ENCODE results near the gene CFAP20DC. TPM values are rescaled to one million over a fixed set of nuclear protein-coding genes. Genes with fewer than 3 reads are reported as not detected.

The CFAP20DC gene
- total RNA-seq, 2 experiments from 2014 or later: 1.5 to 1.6 TPM

DNA sequence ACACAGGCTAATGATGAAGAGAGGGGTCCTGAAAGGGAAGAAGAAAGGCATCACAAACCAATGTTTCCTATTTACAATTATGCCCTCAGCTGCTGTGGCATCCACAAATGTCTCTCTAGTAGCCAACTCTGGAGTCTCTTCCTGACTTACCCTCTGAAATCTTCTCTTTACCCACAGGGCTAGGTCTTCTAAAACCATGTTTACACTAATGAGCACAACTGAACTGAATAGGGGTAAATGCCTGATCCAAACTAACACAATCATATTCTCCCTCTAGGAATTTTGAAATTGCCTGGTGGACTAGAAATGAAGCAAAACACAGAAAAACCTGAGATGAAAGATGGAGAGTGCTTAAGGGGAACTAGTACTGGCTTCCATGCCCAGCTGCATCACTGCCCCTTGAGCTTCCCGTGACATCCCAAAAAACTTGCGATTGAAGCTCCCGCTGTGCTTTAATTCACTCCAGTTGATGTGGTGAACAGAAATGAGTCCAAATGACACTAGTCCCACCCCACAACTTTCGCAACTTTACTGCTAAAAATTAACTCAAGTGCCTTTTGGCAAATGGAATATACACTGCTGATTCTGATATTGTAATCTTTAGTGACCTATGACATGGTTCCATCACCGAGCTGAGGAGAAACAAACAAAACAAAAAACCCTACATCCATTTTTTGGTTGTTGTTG lies 32.8 kb downstream of the CFAP20DC start:
- ChIA-PET CTCF (no interaction called here), POLR2A (no interaction called here)
- H3K36me3 Mint-ChIP-seq (ENCODE audit: low read depth): no peaks in the 10 kb centered on the region
- H3K4me3 Mint-ChIP-seq: no peak overlapping the region
- no peaks in the 10 kb centered on the region for H3K4me1 Mint-ChIP-seq (ENCODE audit: low read depth)
- H3K27me3 Mint-ChIP-seq (ENCODE audit: low read depth): peaks cover 5% of the 10 kb centered on the region
- ATAC-seq (no peak), DNase-seq (no peak)
- no peak overlapping the region for H3K27ac Mint-ChIP-seq
- no peaks in the 10 kb centered on the region for H3K9me3 Mint-ChIP-seq (ENCODE audit: insufficient read depth)

DNA sequence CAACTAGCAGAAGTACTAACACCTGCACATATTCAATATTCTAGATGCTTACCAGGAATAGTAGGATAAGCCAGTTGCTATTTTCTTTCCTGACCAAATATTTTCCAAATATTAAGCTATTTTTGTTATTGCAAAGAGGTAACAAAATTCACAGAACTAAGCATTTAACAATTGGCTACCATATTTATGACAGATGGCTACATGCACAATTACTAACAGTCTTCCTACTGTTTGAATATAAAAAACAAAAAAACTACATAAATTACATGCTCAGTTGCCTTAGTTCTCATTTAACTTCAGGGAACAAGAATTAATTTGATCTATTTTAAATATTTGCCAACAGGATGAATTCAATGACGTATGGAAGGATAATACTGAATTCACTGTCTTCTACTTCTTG lies 36.2 kb downstream of the CFAP20DC start:
- Mint-ChIP-seq H3K36me3 (ENCODE audit: low read depth) (no peaks in the 10 kb centered on the region), H3K27ac (no peak overlapping the region), H3K9me3 (ENCODE audit: insufficient read depth) (no peaks in the 10 kb centered on the region), H3K4me1 (ENCODE audit: low read depth) (no peaks in the 10 kb centered on the region), H3K4me3 (no peak overlapping the region), H3K27me3 (ENCODE audit: low read depth) (peaks cover 17% of the 10 kb centered on the region)
- POLR2A ChIA-PET: no interaction called here
- DNase-seq (no peak), ATAC-seq (no peak)
- CTCF ChIA-PET: no interaction called here

DNA sequence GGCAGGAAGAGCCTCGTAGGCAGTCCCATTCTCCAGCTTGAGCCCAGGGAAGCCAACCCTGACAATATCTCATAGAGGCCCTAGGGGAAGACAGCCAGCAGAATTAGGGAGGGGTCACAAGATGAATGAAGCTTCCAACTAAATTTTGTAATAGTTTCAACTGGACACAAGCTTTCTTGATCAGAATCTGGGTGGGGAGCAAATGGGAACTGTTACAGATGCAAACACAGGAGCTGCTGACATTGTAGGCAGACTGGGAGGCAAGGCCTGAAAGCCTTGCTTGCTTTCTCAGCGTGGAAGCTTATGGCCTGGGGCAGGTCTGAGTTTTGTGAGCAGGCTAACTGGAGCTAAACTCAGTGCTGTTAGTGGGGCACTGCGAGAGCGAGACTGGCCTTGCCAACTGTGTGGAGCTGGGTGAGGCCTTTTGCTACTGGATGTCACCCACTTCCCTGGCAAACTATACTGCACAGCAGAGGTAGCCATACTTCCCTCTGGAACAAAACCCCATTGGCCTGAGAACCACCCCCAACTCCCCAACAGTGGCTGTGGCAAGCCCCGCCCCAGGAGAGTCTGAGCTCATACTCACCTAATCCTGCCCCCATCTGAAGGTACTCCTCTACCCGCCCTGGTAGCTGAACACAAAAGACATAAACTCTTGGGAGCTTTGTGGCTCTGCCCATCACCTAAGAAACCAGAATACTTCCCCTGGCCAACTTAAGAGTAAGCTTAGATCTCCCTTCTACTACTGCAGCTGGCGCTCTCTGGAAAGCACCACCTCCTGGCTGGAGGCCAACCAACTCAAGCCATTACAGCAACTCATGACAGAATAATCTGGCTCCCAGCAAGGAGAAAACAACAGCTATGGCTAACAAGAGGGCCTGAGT lies 42.9 kb downstream of the CFAP20DC start:
- no peaks in the 10 kb centered on the region for H3K4me1 Mint-ChIP-seq (ENCODE audit: low read depth)
- no peak overlapping the region for H3K27ac Mint-ChIP-seq
- no peaks in the 10 kb centered on the region for H3K36me3 Mint-ChIP-seq (ENCODE audit: low read depth)
- H3K9me3 Mint-ChIP-seq (ENCODE audit: insufficient read depth): no peaks in the 10 kb centered on the region
- peaks cover 11% of the 10 kb centered on the region for H3K27me3 Mint-ChIP-seq (ENCODE audit: low read depth)
- ATAC-seq: no peak
- DNase-seq: no peak
- ChIA-PET POLR2A (no interaction called here), CTCF (interaction anchor here (0.9 kb wide), 1 partner anchor 9 kb away, joined by 3 read pairs; no protein-coding TSS in a partner anchor)
- H3K4me3 Mint-ChIP-seq: no peak overlapping the region

DNA sequence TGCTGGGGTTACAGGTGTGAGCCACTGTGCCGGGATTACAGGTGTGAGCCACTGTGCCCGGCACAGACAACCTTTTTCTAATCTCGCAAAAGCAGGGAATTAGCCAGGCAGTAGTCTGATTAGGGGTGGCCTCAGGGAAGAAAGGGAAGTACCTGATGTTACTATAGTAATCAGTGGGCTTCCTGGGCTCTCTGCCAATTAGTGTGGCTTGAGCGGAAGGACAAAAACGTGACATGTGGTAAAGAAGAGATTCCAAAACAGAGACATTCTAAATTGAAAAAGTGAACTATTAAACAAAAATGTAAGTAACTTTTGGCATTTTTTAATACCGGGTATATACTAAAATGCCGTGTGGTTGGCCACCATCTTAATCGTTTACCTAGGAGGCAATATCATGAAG lies 48.1 kb downstream of the CFAP20DC start:
- ChIA-PET CTCF (no interaction called here), POLR2A (no interaction called here)
- Mint-ChIP-seq H3K9me3 (ENCODE audit: insufficient read depth) (no peaks in the 10 kb centered on the region), H3K4me3 (no peak overlapping the region), H3K27me3 (ENCODE audit: low read depth) (peaks cover 3% of the 10 kb centered on the region), H3K4me1 (ENCODE audit: low read depth) (no peaks in the 10 kb centered on the region), H3K27ac (no peak overlapping the region), H3K36me3 (ENCODE audit: low read depth) (no peaks in the 10 kb centered on the region)
- no peak for ATAC-seq
- no peak for DNase-seq

DNA sequence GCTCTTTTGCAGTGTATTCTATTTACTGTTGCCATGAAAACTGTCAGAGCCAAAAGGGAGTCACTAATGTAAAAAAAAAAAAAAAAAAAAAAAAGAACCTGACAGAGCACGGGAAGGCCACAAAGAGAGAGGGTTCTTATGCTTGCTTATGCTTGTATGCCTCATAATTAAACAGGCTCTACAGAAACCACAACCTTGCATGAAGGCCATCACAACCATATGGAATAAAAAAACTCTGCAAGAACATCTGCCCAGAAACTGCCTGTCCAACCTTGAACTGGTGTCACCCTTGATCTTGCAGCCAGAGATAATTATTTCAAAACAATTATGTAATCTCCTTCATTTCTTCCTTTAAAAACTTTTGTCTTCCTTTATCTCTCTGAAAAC lies 50.1 kb downstream of the CFAP20DC start:
- POLR2A ChIA-PET: no interaction called here

DNA sequence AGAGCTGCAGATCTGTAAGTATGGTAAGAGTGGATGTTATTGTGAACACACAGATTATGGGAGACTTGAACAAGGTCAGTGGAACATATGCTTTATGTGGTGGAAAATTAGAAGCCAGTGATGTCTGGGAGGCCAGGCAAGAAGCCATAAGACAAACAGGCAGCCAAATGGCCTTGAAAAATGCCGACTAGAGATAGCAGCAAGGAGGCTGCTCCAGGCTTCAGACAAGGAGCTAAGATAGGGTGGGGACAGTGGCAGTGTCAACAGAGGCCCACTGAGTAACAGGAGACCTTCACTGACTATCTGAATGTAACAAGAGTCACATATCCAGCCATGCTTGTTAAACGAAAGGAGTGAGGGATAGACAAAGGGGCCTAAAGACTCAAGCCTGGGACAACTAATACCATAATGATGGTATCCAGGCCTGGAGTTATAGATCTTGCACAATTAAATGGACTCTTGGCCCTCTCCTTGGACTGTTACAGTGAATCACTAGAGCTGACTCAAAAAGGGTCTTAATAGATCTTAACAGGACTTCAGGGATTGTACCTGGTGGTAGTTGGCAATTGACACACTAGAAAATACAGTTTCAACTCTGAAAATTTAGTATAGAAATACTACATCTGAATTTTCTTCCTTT lies 50.6 kb downstream of the CFAP20DC start:
- no peak overlapping the region for H3K4me3 Mint-ChIP-seq
- no peak for ATAC-seq

More for the DNA sequence above, 50.1 kb downstream of the CFAP20DC start:
- H3K4me1 Mint-ChIP-seq (ENCODE audit: low read depth): no peaks in the 10 kb centered on the region
- no peak overlapping the region for H3K27ac Mint-ChIP-seq
- ATAC-seq (no peak), DNase-seq (no peak)
- H3K9me3 Mint-ChIP-seq (ENCODE audit: insufficient read depth): no peaks in the 10 kb centered on the region
- no peaks in the 10 kb centered on the region for H3K36me3 Mint-ChIP-seq (ENCODE audit: low read depth)
- CTCF ChIA-PET: interaction anchor here (3.9 kb wide), 1 partner anchor 53 kb away, joined by 13 read pairs; no protein-coding TSS in a partner anchor
- H3K4me3 Mint-ChIP-seq: no peak overlapping the region
- peaks cover 3% of the 10 kb centered on the region for H3K27me3 Mint-ChIP-seq (ENCODE audit: low read depth)

DNA sequence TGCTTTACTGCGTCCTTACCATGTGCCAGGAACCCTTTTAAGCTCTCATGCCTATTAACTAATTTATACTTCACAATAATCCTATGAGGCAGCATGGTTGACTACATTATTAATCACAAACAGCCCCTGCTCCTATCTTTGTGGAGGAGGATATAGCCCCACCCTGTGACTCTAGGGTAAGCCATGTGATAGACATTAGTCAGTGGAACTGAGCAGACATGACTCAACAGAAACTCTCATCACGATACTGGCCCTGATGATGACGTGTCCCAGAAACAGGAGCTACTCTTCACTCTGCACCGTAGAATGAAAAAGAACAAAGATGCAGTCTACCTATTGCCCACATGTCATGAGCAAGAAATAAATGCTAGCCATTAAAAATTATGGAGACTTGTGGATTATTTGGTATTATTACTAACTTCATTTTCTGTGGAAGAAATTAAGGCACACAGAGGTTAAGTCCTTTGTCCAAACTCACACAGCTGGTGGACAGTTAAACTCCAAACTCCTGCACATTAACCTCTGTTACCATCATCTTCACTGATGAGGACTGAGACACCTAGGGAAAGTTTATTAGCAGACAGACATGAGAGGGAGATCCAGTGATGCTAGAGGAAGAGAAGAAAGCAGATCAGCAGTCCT lies 51.2 kb downstream of the CFAP20DC start:
- POLR2A ChIA-PET: no interaction called here
- H3K36me3 Mint-ChIP-seq (ENCODE audit: low read depth): no peaks in the 10 kb centered on the region
- no peaks in the 10 kb centered on the region for H3K9me3 Mint-ChIP-seq (ENCODE audit: insufficient read depth)

More for the DNA sequence above, 50.6 kb downstream of the CFAP20DC start:
- Mint-ChIP-seq H3K27me3 (ENCODE audit: low read depth) (peaks cover 3% of the 10 kb centered on the region), H3K9me3 (ENCODE audit: insufficient read depth) (no peaks in the 10 kb centered on the region), H3K27ac (no peak overlapping the region), H3K36me3 (ENCODE audit: low read depth) (no peaks in the 10 kb centered on the region), H3K4me1 (ENCODE audit: low read depth) (no peaks in the 10 kb centered on the region)
- DNase-seq: no peak
- POLR2A ChIA-PET: no interaction called here
- CTCF ChIA-PET: interaction anchor here (3.9 kb wide), 1 partner anchor 53 kb away, joined by 13 read pairs; no protein-coding TSS in a partner anchor

DNA sequence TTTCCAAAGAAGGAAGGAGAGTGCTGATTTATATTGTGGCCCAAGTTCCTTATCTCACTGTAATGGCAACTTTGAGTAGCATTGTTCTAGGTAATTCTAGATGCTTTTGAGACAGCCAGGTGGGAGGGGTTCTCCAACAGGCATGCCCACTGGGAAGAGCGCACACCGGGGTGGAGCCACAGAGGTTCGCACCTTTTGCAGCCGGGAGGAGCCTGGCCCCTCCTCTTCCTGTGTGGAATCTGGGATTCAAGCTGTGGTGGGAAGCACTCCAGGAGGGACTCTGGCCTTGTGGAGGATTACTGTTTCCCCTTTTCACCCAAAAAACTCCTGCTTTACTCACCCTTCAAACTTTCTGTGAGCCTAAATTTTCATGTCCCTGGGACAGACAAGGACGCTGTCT lies 53.1 kb downstream of the CFAP20DC start:
- H3K9me3 Mint-ChIP-seq (ENCODE audit: insufficient read depth): no peaks in the 10 kb centered on the region
- ATAC-seq: no peak
- no peak overlapping the region for H3K4me3 Mint-ChIP-seq
- no peaks in the 10 kb centered on the region for H3K4me1 Mint-ChIP-seq (ENCODE audit: low read depth)
- no peak for DNase-seq
- CTCF ChIA-PET: interaction anchor here (3.9 kb wide), 1 partner anchor 56 kb away, joined by 13 read pairs; no protein-coding TSS in a partner anchor
- H3K36me3 Mint-ChIP-seq (ENCODE audit: low read depth): no peaks in the 10 kb centered on the region
- H3K27me3 Mint-ChIP-seq (ENCODE audit: low read depth): peaks cover 12% of the 10 kb centered on the region
- no peak overlapping the region for H3K27ac Mint-ChIP-seq
- POLR2A ChIA-PET: no interaction called here

More for the DNA sequence above, 51.2 kb downstream of the CFAP20DC start:
- Mint-ChIP-seq H3K27me3 (ENCODE audit: low read depth) (peaks cover 4% of the 10 kb centered on the region), H3K27ac (no peak overlapping the region), H3K4me1 (ENCODE audit: low read depth) (no peaks in the 10 kb centered on the region), H3K4me3 (no peak overlapping the region)
- no peak for ATAC-seq
- CTCF ChIA-PET: interaction anchor here (0.7 to 3.9 kb wide), 2 partner anchors 54 to 1560 kb away, joined by 3 to 13 read pairs; no protein-coding TSS in a partner anchor
- no peak for DNase-seq

DNA sequence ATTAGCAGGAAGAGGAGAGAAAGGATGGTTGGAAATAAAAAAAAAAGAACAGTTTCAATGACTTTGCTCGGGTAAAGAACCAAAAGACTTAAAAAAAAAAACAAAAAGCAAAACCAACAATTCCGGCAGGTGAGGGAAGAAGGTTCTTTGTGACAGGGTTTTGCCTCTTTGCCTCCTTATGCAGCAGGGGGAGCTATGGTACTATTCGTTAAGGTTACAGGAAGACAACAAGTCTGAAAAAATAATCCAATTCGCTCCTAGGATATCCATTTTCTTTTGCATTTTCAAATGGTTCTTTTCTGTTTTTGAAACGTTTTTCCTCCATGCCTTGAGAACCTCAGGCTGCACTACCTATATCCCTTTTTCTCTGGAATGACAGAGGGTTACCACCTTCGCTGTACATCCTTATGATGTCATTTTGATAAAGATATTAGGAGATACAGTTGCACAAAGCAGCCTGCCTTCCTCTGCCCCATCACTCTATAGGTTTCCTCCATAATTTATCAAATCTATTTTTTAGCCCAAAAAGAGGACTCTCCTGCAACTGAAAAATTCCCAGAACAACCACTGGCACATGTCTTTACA lies 55.0 kb downstream of the CFAP20DC start:
- DNase-seq (peak; percentile 64), ATAC-seq (peak; percentile 68)
- Mint-ChIP-seq H3K36me3 (ENCODE audit: low read depth) (no peaks in the 10 kb centered on the region), H3K27ac (no peak overlapping the region), H3K27me3 (ENCODE audit: low read depth) (peaks cover 9% of the 10 kb centered on the region), H3K4me1 (ENCODE audit: low read depth) (no peaks in the 10 kb centered on the region), H3K4me3 (no peak overlapping the region), H3K9me3 (ENCODE audit: insufficient read depth) (no peaks in the 10 kb centered on the region)
- CTCF ChIA-PET: interaction anchor here (1.2 to 1.7 kb wide), 3 partner anchors 9 to 58 kb away, joined by 4 to 11 read pairs (median 4); no protein-coding TSS in a partner anchor
- POLR2A ChIA-PET: interaction anchor here (0.6 kb wide), 1 partner anchor 548 kb away, joined by 3 read pairs; no protein-coding TSS in a partner anchor

DNA sequence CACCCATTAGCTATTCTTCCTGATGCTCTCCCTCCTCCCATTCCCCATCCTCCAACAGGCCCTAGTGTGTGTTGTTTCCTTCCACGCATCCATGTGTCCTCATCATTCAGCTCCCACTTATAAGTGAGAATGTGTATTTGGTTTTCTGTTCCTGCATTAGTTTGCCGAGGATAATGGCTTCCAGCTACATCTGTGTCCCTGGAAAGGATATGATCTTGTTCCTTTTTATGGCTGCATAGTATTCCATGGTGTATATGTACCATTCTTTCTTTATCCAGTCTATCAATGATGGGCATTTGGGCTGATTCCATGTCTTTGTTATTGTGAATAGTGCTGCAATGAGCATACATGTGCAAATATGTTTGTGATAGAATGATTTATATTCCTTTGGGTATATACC lies 56.3 kb downstream of the CFAP20DC start:
- ChIA-PET POLR2A (no interaction called here), CTCF (interaction anchor here (1.6 to 1.7 kb wide), 2 partner anchors 7 to 60 kb away, joined by 4 to 6 read pairs; no protein-coding TSS in a partner anchor)
- DNase-seq (no peak), ATAC-seq (no peak)
- Mint-ChIP-seq H3K9me3 (ENCODE audit: insufficient read depth) (no peaks in the 10 kb centered on the region), H3K27ac (no peak overlapping the region), H3K27me3 (ENCODE audit: low read depth) (peaks cover 9% of the 10 kb centered on the region), H3K36me3 (ENCODE audit: low read depth) (no peaks in the 10 kb centered on the region), H3K4me1 (ENCODE audit: low read depth) (no peaks in the 10 kb centered on the region), H3K4me3 (no peak overlapping the region)

DNA sequence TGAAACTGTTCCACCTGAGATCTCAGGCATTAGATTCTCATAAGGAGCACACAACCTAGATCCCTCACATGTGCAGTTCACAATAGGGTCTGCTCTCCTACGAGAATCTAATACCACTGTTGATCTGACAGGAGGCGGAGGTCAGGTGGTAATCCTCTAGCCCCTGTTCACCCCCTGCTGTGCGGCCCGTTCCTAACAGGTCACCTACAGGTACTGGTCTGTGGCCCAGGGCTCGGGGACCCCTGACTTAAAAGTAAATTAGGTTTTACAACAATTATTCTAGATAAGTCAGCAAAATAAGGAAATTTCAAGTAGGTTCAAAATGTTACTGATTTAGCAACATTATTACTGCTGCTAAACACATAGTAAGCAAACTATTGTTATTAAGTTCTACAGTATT lies 58.2 kb downstream of the CFAP20DC start:
- DNase-seq: no peak

More for the DNA sequence above, 58.2 kb downstream of the CFAP20DC start:
- no peaks in the 10 kb centered on the region for H3K4me1 Mint-ChIP-seq (ENCODE audit: low read depth)
- CTCF ChIA-PET: no interaction called here
- POLR2A ChIA-PET: no interaction called here
- peaks cover 13% of the 10 kb centered on the region for H3K27me3 Mint-ChIP-seq (ENCODE audit: low read depth)
- no peak overlapping the region for H3K4me3 Mint-ChIP-seq
- H3K27ac Mint-ChIP-seq: no peak overlapping the region
- no peak for ATAC-seq
- no peaks in the 10 kb centered on the region for H3K9me3 Mint-ChIP-seq (ENCODE audit: insufficient read depth)
- H3K36me3 Mint-ChIP-seq (ENCODE audit: low read depth): no peaks in the 10 kb centered on the region

All from activated CD8-positive, alpha-beta T cell treated with anti-CD3 and anti-CD28 coated beads, Interleukin-2, amount 10 ng/mL, durations not matched to agents 7 days and 5 days (primary cell).